SU-DHL-6 (cell line): ENCODE data around the gene CCPG1.
A peak's percentile ranks its signal among the peaks of the same experiment; 100 is the strongest.

ENCODE experiments used
- H2AFZ ChIP-seq: fragments of 200-600 bp; sonication (generic); 2 replicates; pipeline ENCODE4 v1.6.1; 2014; ENCODE audit warnings: low read depth, mild to moderate bottlenecking, moderate library complexity, mixed read lengths, antibody characterized with exemption, low read length; ENCODE audit not compliant: severe bottlenecking
- H3F3A ChIP-seq: fragments of 200-600 bp; shearing (Covaris generic); 2 replicates; pipeline ENCODE4 v1.6.0; 2016; ENCODE audit warnings: antibody characterized with exemption, mild to moderate bottlenecking; ENCODE audit not compliant: insufficient read depth
- H3K27ac ChIP-seq: fragments of 200-600 bp; sonication (generic); 2 replicates; pipeline ENCODE4 v1.5.1; 2016; ENCODE audit warnings: low read depth, mild to moderate bottlenecking, low read length, moderate library complexity, mixed read lengths
- H3K27me3 ChIP-seq: fragments of 200-600 bp; sonication (generic), shearing (Covaris generic); 2 replicates; pipeline ENCODE4 v1.6.0; 2014; ENCODE audit warnings: mild to moderate bottlenecking, low read length
- H3K36me3 ChIP-seq: fragments of 200-600 bp; sonication (generic); 2 replicates; pipeline ENCODE4 v1.6.1; 2014; ENCODE audit warnings: mild to moderate bottlenecking, low read length, mixed read lengths
- H3K4me2 ChIP-seq: fragments of 300-600, 200-600 bp; shearing (Covaris generic), sonication (generic); 2 replicates; pipeline ENCODE4 v1.6.0; 2014; ENCODE audit warnings: low read length, low read depth, mild to moderate bottlenecking; ENCODE audit not compliant: poor library complexity, severe bottlenecking
- H3K4me3 ChIP-seq: fragments of 200-600 bp; sonication (generic); 2 replicates; pipeline ENCODE4 v1.5.1; 2014; ENCODE audit warnings: antibody characterized with exemption, low read length, mild to moderate bottlenecking, mixed read lengths; ENCODE audit not compliant: insufficient read depth, poor library complexity, severe bottlenecking
- H3K79me2 ChIP-seq: fragments of 200-600 bp; sonication (generic); 2 replicates; pipeline ENCODE4 v1.6.1; 2014; ENCODE audit warnings: mild to moderate bottlenecking, low read length, moderate library complexity; ENCODE audit not compliant: insufficient read depth
- H3K9ac ChIP-seq: fragments of 200-600 bp; sonication (generic); 2 replicates; pipeline ENCODE4 v1.7.0; 2014; ENCODE audit warnings: mild to moderate bottlenecking, low read length
- H3K9me2 ChIP-seq: fragments of 200-600 bp; sonication (generic); replicated peaks from 2 replicates; pipeline ENCODE4 v1.6.1; 2014; ENCODE audit warnings: low read length; ENCODE audit not compliant: insufficient read depth
- H3K9me3 ChIP-seq: fragments of 200-600 bp; sonication (generic); 2 replicates; pipeline ENCODE4 v1.6.1; 2014; ENCODE audit warnings: low read length, mixed read lengths; ENCODE audit not compliant: insufficient read depth
- H4K20me1 ChIP-seq: fragments of 200-600 bp; sonication (generic); 2 replicates; pipeline ENCODE4 v1.6.1; 2014; ENCODE audit warnings: low read depth, mild to moderate bottlenecking, antibody characterized with exemption, low read length, moderate library complexity, mixed read lengths
- EZH2phosphoT487 ChIP-seq: fragments of 200-600 bp; sonication (generic), shearing (Covaris generic); conservative IDR thresholded peaks from 2 replicates; pipeline ENCODE4 v1.6.1; 2018; ENCODE audit warnings: mild to moderate bottlenecking, antibody characterized with exemption, low read length, moderate library complexity, mixed read lengths
- TF ChIP-seq, protein P1 (sequence below): fragments of 200-600 bp; sonication (generic); IDR thresholded peaks from one replicate; pipeline ENCODE4 v1.5.1; 2017; ENCODE audit warnings: antibody characterized with exemption, mild to moderate bottlenecking, low read length, moderate library complexity; ENCODE audit not compliant: insufficient read depth, poor library complexity, severe bottlenecking

Gene CCPG1

DNA sequence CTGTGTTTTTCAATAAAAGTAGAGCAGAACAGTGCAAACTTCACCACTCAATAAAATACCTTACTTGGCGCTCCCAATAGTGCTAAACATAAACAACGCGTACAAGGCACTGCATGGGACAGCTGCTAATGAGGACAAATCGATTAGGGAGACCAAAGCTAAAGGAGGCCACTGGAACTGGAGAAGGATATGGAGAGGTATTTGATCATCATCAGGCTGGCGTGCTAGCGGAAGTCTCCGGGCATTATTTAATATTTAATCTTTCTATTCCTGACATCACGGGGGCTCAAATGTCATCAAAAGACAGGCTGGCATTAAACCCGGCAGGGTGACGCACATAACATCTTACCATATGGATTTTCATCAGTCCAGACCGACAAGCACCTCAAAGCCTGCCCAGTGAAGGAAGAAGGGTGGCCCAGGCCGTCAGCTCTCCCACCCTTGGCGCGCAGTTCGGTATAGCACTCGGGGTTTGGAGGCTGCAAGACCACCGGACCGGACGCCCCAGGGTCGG lies 604 bp downstream of the CCPG1 start:
- H3K27ac ChIP-seq: peak overlapping the region; percentile 35
- H3K4me2 ChIP-seq: peak overlapping the region; percentile 75
- no peaks in the 10 kb centered on the region for H3K9me3 ChIP-seq
- TF ChIP-seq, protein P1, sequence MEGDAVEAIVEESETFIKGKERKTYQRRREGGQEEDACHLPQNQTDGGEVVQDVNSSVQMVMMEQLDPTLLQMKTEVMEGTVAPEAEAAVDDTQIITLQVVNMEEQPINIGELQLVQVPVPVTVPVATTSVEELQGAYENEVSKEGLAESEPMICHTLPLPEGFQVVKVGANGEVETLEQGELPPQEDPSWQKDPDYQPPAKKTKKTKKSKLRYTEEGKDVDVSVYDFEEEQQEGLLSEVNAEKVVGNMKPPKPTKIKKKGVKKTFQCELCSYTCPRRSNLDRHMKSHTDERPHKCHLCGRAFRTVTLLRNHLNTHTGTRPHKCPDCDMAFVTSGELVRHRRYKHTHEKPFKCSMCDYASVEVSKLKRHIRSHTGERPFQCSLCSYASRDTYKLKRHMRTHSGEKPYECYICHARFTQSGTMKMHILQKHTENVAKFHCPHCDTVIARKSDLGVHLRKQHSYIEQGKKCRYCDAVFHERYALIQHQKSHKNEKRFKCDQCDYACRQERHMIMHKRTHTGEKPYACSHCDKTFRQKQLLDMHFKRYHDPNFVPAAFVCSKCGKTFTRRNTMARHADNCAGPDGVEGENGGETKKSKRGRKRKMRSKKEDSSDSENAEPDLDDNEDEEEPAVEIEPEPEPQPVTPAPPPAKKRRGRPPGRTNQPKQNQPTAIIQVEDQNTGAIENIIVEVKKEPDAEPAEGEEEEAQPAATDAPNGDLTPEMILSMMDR: no peak
- TF ChIP-seq EZH2phosphoT487: no peak
- no peaks in the 10 kb centered on the region for H4K20me1 ChIP-seq
- no peaks in the 10 kb centered on the region for H3F3A ChIP-seq
- no peaks in the 10 kb centered on the region for H3K79me2 ChIP-seq
- H3K36me3 ChIP-seq: no peaks in the 10 kb centered on the region
- no peaks in the 10 kb centered on the region for H3K9me2 ChIP-seq
- peak overlapping the region; percentile 82 for H3K4me3 ChIP-seq
- H3K9ac ChIP-seq: peak overlapping the region; percentile 68
- no peaks in the 10 kb centered on the region for H3K27me3 ChIP-seq
- peak overlapping the region; percentile 94 for H2AFZ ChIP-seq

DNA sequence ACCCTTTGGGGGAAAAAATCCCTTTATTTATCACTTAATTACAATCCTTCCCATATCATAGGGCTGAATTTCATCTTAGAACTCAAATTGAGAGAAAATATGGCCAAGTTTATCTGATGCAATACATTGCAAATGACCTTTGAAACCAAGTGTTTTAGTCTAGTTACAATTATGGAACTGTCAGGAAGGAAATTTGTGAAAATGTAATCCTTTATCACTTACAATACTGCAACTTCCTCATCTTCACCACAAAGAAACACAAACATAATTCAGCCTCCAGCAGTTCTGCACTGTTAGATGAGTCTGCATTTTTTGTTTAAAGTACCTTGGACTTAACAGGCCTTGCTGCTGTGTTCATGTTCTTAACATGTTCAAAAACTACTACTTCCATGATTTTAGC lies 4.6 kb downstream of the CCPG1 start:
- Histone ChIP-seq H2AFZ (no peak overlapping the region), H3K9me3 (no peaks in the 10 kb centered on the region), H3K4me2 (peak overlapping the region; percentile 39), H3K79me2 (no peaks in the 10 kb centered on the region), H3K27ac (0 out of 2 replicates have a peak overlapping the region, but pooled peaks have one; percentile 7), H3K36me3 (no peaks in the 10 kb centered on the region), H4K20me1 (no peaks in the 10 kb centered on the region), H3K9ac (peak overlapping the region; percentile 16; the same call in 1 of the 2 replicates), H3K9me2 (no peaks in the 10 kb centered on the region), H3K4me3 (no peak overlapping the region), H3F3A (no peaks in the 10 kb centered on the region), H3K27me3 (no peaks in the 10 kb centered on the region)
- no peak for TF ChIP-seq EZH2phosphoT487
- TF ChIP-seq, protein P1: no peak

DNA sequence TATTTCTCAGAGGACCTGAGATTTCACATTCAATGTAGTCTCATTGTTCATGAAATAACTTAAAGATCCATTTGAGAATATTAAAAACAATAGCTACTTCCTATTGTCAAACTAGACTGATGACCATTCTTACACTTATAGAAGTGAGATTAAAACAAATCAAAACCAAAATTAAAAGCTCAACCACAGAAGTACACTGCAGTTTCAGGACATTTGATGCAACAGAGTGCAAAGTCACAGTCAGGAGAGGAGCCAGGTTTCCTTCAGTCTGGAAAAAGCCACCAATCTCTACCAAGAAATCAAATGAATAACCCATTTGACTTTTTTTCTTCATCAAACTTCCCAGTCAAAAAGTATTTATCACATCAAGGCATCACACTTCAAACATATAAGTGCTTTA lies 5.5 kb downstream of the CCPG1 start:
- no peak overlapping the region for H3K4me3 ChIP-seq
- no peaks in the 10 kb centered on the region for H4K20me1 ChIP-seq
- no peaks in the 10 kb centered on the region for H3K36me3 ChIP-seq
- H3K9me3 ChIP-seq: no peaks in the 10 kb centered on the region
- no peaks in the 10 kb centered on the region for H3K79me2 ChIP-seq
- no peaks in the 10 kb centered on the region for H3K9me2 ChIP-seq
- H2AFZ ChIP-seq: no peak overlapping the region
- no peaks in the 10 kb centered on the region for H3F3A ChIP-seq
- H3K9ac ChIP-seq: no peak overlapping the region
- TF ChIP-seq, protein P1: no peak
- no peak for TF ChIP-seq EZH2phosphoT487
- no peak overlapping the region for H3K27ac ChIP-seq
- H3K4me2 ChIP-seq: peak overlapping the region; percentile 39
- H3K27me3 ChIP-seq: no peaks in the 10 kb centered on the region
